ENCODE data around the gene RMI1.
"Not testable (repeated sequence)": the region's sequence is repeated elsewhere in the genome, so short reads cannot be mapped to it uniquely, and the experiment has no call there.

The RMI1 gene

DNA sequence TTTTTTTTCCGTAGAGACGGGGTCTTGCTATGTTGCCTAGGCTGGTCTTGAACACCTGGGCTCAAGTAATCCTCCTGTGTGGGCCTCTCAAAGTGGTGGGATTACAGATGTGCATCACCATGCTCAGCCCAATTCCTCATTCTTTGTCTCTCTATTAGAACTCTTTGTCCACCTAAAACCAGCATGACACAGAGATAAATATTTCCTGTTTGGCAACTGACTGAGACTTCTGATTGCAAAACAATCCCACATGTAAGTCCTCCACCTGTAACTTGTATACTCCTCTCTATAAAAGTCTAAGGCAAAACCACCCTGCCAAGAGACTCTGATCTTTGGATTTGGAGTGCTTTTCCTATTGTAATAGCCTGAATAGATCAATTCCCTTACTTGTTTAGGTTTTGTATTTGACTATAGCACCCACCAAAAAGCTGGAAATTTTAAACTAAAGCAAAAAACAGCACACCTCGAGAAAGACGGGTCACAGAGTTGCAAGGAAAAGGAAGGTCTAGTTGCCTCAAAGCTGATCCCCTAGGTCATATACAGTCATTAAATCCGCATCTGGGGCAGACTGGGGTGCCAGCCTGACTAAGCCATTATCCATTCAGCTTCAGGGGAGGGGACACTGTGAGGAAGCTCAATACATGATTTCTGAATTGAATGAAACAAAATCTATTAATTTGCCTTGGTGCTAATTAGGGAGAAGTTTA is 45.9 kb upstream of the RMI1 start:
- in situ Hi-C loops (cut with HindIII; ENCODE audit: low pct_ligation_motif_present, low sequenced_read_pairs), result loop anchor here (25.0 kb wide), 1 partner anchor 328 kb away; no protein-coding TSS in a partner anchor
- DNase-seq, result no peak
- TF ChIP-seq, protein P1, sequence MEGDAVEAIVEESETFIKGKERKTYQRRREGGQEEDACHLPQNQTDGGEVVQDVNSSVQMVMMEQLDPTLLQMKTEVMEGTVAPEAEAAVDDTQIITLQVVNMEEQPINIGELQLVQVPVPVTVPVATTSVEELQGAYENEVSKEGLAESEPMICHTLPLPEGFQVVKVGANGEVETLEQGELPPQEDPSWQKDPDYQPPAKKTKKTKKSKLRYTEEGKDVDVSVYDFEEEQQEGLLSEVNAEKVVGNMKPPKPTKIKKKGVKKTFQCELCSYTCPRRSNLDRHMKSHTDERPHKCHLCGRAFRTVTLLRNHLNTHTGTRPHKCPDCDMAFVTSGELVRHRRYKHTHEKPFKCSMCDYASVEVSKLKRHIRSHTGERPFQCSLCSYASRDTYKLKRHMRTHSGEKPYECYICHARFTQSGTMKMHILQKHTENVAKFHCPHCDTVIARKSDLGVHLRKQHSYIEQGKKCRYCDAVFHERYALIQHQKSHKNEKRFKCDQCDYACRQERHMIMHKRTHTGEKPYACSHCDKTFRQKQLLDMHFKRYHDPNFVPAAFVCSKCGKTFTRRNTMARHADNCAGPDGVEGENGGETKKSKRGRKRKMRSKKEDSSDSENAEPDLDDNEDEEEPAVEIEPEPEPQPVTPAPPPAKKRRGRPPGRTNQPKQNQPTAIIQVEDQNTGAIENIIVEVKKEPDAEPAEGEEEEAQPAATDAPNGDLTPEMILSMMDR (IDR thresholded peaks at IDR 0.05; ENCODE audit: low read depth, low read length, missing control alignments), result no peak
- Histone ChIP-seq H3K4me3 (ENCODE audit: low read depth, low read length) (no peak overlapping the region), H3K27me3 (replicated peaks) (no peaks in the 10 kb centered on the region), H3K36me3 (replicated peaks) (no peaks in the 10 kb centered on the region), H3K27ac (no peak overlapping the region)

DNA sequence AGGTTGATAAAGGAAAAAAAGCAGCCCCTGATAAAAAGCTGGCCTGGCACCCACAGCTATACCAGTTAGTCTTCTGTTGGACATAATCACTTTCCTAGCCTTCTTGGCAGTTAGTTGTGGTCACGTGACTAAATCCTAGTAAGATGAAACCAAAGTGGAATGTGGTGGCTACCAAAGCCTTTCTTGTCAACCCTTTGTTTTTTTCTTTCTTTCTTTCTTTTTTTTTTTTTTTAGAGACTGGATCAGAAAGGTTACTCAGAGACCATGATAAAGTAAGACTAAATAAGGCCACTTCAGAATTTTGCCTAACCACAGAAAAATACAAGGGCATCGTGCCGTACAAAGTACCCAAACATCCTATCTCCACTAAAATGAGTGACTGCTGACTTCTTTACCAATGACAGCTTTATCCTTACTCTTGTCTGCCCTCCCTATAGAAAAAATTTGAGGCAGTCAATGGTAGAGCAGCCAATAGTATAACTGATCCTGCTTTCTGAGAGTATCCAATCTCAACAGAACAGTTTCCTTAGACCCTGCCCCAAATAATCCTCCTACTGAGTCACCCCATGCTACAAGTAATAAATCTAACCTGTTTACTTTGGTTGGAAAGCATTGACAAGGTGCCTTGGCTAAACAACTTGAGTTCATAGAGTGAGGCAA is 45.2 kb upstream of the RMI1 start:
- in situ Hi-C loops (cut with HindIII; ENCODE audit: low pct_ligation_motif_present, low sequenced_read_pairs), result loop anchor here (25.0 kb wide), 1 partner anchor 327 kb away; no protein-coding TSS in a partner anchor
- Histone ChIP-seq H3K27ac (no peak overlapping the region), H3K36me3 (replicated peaks) (no peaks in the 10 kb centered on the region), H3K27me3 (replicated peaks) (no peaks in the 10 kb centered on the region), H3K4me3 (ENCODE audit: low read depth, low read length) (no peak overlapping the region)
- DNase-seq, result peak; percentile 59
- TF ChIP-seq, protein P1 (IDR thresholded peaks at IDR 0.05; ENCODE audit: low read depth, low read length, missing control alignments), result no peak

DNA sequence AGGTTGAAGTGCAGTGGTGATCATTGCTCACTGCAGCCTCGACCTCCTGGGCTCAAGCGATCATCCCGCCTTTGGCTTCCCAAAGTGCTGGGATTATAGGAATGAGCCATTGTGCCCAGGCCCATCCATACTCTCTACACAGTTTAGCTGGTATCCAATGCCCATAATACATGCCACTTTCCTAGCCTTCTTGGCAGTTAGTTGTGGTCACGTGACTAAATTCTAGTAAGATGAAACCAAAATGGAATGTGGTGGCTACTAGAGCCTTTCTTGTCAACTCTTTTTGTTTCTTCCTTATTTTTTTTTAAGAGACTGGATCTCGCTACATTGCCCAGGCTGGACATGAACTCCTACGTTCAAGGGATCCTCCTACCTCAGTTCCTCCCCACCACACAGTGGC is 44.1 kb upstream of the RMI1 start:
- no peak for DNase-seq
- in situ Hi-C loops (cut with HindIII; ENCODE audit: low pct_ligation_motif_present, low sequenced_read_pairs), result loop anchor here (25.0 kb wide), 1 partner anchor 326 kb away; no protein-coding TSS in a partner anchor

DNA sequence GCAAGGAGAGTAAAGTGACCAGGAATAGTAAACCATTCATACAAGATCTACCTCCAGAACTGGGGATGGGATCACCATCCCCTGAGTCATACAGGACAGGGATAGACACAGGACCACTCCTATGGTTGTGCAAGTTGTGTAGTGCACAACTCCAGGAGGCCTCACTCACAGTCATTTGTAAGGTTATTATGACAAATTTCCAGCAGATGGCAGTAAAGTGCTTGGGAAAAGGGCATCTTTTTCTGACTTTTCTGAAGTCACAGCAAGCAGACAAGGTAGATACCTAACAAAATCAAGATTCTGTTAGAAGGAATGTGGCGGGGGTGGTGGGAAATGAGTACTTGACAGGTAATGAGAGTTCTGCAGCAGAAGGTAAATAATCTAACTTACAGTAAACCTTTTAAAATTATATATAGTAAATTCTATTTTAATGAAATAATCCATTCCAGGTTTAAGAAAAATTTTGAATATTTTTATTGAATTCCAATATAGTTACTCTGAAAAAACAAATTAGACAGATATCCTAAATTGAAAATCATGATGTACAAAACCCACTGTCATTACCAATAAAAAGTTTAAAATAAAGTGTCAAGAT is 42.6 kb upstream of the RMI1 start:
- no peak overlapping the region for H3K4me3 ChIP-seq (ENCODE audit: low read depth, low read length)
- H3K27me3 ChIP-seq (replicated peaks), result no peaks in the 10 kb centered on the region
- DNase-seq, result peak; percentile 35
- TF ChIP-seq, protein P1 (IDR thresholded peaks at IDR 0.05; ENCODE audit: low read depth, low read length, missing control alignments), result peak; percentile 61
- in situ Hi-C loops (cut with HindIII; ENCODE audit: low pct_ligation_motif_present, low sequenced_read_pairs), result loop anchor here (25.0 kb wide), 1 partner anchor 324 kb away; no protein-coding TSS in a partner anchor
- H3K36me3 ChIP-seq (replicated peaks), result no peaks in the 10 kb centered on the region
- no peak overlapping the region for H3K27ac ChIP-seq

More for the DNA sequence above, 44.1 kb upstream of the RMI1 start:
- H3K36me3 ChIP-seq (replicated peaks), result no peaks in the 10 kb centered on the region
- no peak overlapping the region for H3K4me3 ChIP-seq (ENCODE audit: low read depth, low read length)
- no peaks in the 10 kb centered on the region for H3K27me3 ChIP-seq (replicated peaks)
- TF ChIP-seq, protein P1 (IDR thresholded peaks at IDR 0.05; ENCODE audit: low read depth, low read length, missing control alignments), result no peak
- H3K27ac ChIP-seq, result no peak overlapping the region

DNA sequence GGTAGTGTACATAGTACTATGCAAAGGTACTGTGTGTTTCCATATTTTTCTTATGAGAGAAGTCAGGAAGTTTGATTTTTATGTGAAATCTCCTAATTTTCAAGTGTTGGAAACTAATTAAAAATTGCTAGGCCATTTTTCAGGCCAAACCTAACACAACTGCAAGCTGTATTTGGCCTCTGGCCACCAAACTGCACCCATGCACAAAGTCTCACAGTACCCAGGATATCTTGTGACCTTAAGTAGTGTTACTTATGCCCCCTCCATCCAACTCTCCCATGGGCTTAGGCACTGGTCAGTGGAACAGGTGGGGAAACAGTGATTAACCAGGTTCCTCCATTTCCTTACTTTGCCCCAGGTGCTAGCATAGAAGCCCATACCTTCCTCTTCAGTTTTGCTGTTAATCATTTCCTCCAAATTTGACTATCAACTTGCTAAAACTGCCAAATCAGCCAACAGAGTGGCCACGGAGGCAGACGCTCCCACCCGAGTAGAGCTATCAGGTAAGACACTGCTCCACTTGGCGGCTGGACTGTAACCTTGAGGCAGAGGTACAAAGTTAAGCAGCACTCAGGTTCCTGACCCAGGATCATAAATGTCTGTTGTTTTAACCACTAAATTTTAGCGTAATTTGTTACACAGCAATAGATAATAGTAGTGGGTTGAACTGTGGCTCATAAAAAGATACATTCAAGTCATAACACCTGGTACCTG is 39.9 kb upstream of the RMI1 start:
- H3K36me3 ChIP-seq (replicated peaks), result no peaks in the 10 kb centered on the region
- no peaks in the 10 kb centered on the region for H3K27me3 ChIP-seq (replicated peaks)
- H3K27ac ChIP-seq, result no peak overlapping the region
- DNase-seq, result no peak
- in situ Hi-C loops (cut with HindIII; ENCODE audit: low pct_ligation_motif_present, low sequenced_read_pairs), result loop anchor here (25.0 kb wide), 1 partner anchor 322 kb away; no protein-coding TSS in a partner anchor
- H3K4me3 ChIP-seq (ENCODE audit: low read depth, low read length), result no peak overlapping the region
- TF ChIP-seq, protein P1 (IDR thresholded peaks at IDR 0.05; ENCODE audit: low read depth, low read length, missing control alignments), result no peak

DNA sequence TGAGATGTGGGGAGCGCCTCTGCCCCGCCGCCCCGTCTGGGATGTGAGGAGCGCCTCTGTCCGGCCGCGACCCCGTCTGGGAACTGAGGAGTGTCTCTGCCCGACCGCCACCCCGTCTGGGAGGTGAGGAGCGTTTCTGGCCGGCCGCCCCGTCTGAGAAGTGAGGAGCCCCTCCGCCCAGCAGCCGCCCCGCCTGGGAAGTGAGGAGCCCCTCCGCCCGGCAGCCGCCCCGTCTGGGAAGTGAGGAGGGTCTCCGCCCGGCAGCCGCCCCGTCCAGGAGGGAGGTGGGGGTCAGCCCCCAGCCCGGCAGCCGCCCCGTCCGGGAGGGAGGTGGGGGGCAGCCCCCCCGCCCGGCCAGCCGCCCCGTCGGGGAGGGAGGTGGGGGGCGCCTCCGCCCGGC is 32.5 kb upstream of the RMI1 start:
- DNase-seq; H3K27ac ChIP-seq; H3K4me3 ChIP-seq (ENCODE audit: low read depth, low read length); H3K36me3 ChIP-seq (replicated peaks); H3K27me3 ChIP-seq (replicated peaks): not testable (repeated sequence)
- in situ Hi-C loops (cut with HindIII; ENCODE audit: low pct_ligation_motif_present, low sequenced_read_pairs), result loop anchor here (25.0 kb wide), 1 partner anchor 314 kb away; no protein-coding TSS in a partner anchor
